Panc1 (cell line): ENCODE data around the gene TBC1D17. TPM values are rescaled to one million over a fixed set of nuclear protein-coding genes. Genes with fewer than 3 reads are reported as not detected.

Experiments
- ATAC-seq: fragments of 200-7000 bp; cut with Tn5 transposase; 2 replicates; pipeline ENCODE4 v1.9.1; 2020; ENCODE audit warnings: mild to moderate bottlenecking, moderate library complexity
- BruUV-seq: library from RNA; stranded (reverse); fragments of 400-500 nt; replicated peaks from 2 replicates; lab custom pipeline; 2021; lab: Mats Ljungman, UMichigan
- CTCF ChIA-PET: fragments of 300-600 bp; sonication (Branson Sonifier 250); formaldehyde crosslinking; loops from one replicate; lab custom pipeline; 2022; ENCODE audit warnings: antibody characterized with exemption; lab: Charles Lee
- POLR2A ChIA-PET: fragments of 300-600 bp; sonication (Branson Sonifier 250); formaldehyde crosslinking; loops from one replicate; lab custom pipeline; 2022; ENCODE audit warnings: antibody characterized with exemption; lab: Charles Lee
- DNase-seq: peaks from one replicate; pipeline ENCODE4 v3.0.0-alpha.2; 2010; ENCODE audit warnings: low read depth, low spot score
- H3K27ac ChIP-seq: 2 replicates; pipeline ENCODE4 v1.5.1; 2011; ENCODE audit warnings: mild to moderate bottlenecking, low read length, inconsistent platforms
- H3K27me3 ChIP-seq: fragments of 200-500 bp; sonication (Bioruptor generic); 2 replicates; pipeline ENCODE4 v1.6.0; 2014; ENCODE audit warnings: low read length, inconsistent platforms; ENCODE audit not compliant: control insufficient read depth, insufficient read depth
- H3K36me3 ChIP-seq: fragments of 200-500 bp; sonication (Bioruptor generic); 2 replicates; pipeline ENCODE4 v1.5.1; 2014; ENCODE audit warnings: inconsistent platforms, mild to moderate bottlenecking, low read length, moderate library complexity; ENCODE audit not compliant: control insufficient read depth, insufficient read depth
- H3K4me1 ChIP-seq: 2 replicates; pipeline ENCODE4 v1.5.1; 2011; ENCODE audit warnings: inconsistent platforms, mild to moderate bottlenecking, low read length, moderate library complexity; ENCODE audit not compliant: control insufficient read depth, insufficient read depth
- H3K4me3 ChIP-seq, 2 experiments: 2 replicates each; pipeline ENCODE4 v1.5.1; 2011 to 2012; ENCODE audit warnings: low read depth in 2 of 2, low read length in 2 of 2, mild to moderate bottlenecking in 2 of 2, inconsistent platforms in 1 of 2, moderate library complexity in 1 of 2
- H3K9me3 ChIP-seq: fragments of 200-500 bp; sonication (Bioruptor generic); 2 replicates; pipeline ENCODE4 v1.5.1; 2014; ENCODE audit warnings: low read depth, mild to moderate bottlenecking, inconsistent platforms, low read length, moderate library complexity; ENCODE audit not compliant: control insufficient read depth, insufficient read depth
- POLR2AphosphoS5 ChIP-seq: IDR thresholded peaks from 2 replicates; pipeline ENCODE4 v1.6.1; 2012; ENCODE audit warnings: mild to moderate bottlenecking, low read depth, low read length, moderate library complexity
- SIN3A ChIP-seq: IDR thresholded peaks from 2 replicates; pipeline ENCODE4 v1.6.1; 2012; ENCODE audit warnings: low read depth, mild to moderate bottlenecking, low read length, moderate library complexity, borderline replicate concordance; ENCODE audit not compliant: insufficient read depth
- TCF7L2 ChIP-seq: IDR thresholded peaks from 2 replicates; pipeline ENCODE4 v1.6.1; 2011; ENCODE audit warnings: mild to moderate bottlenecking, low read depth, low read length, inconsistent platforms
- in situ Hi-C: cut with HindIII; loops from 2 replicates; pipeline ENCODE4 v1.10.0; 2016; ENCODE audit warnings: low sequenced_read_pairs, low pct_unique_long_range_greater_than_20kb
- intact Hi-C: fragments of 100-400 bp; cut with micrococcal nuclease; formaldehyde crosslinking; loops from one replicate; pipeline ENCODE4 v1.10.0; 2022; ENCODE audit not compliant: unreplicated experiment
- total RNA-seq: library from RNA; stranded (reverse); gene quantifications from one replicate; pipeline ENCODE4 v1.2.1, GENCODE V29; 2021; ENCODE audit not compliant: unreplicated experiment
- TF ChIP-seq, protein P1 (sequence below): fragments of 450-650 bp; IDR thresholded peaks from 2 replicates; pipeline ENCODE4 v1.5.1; 2017; ENCODE audit warnings: mild to moderate bottlenecking
- TF ChIP-seq, protein P2 (sequence below), 2 experiments: IDR thresholded peaks; 2 replicates each; pipeline ENCODE4 v1.6.1; 2011 to 2012; ENCODE audit warnings: low read depth in 2 of 2, control low read depth in 1 of 2, low read length in 1 of 2, mild to moderate bottlenecking in 1 of 2, moderate library complexity in 1 of 2; ENCODE audit not compliant: insufficient read depth in 1 of 2

Gene TBC1D17
- total RNA-seq, 1 experiment from 2014 or later: 43.2 TPM

DNA sequence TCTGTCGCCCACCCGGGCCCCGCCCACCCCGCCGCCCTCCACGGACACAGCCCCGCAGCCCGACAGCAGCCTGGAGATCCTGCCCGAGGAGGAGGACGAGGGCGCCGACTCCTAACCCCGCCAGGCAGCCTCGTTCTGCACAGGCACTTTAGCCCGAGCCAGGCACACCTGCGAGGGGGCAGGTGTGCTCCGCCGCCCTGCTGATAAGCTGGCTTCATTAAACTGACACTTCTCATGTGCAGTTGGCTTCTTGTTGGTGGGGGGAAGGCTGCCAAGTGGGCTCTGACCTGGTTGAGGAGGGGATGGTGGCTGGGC, 11.0 kb downstream of the TBC1D17 start:
- BruUV-seq: no TSS peak
- Histone ChIP-seq H3K27me3 (no peaks in the 10 kb centered on the region), H3K9me3 (no peaks in the 10 kb centered on the region), H3K27ac (no peak overlapping the region), H3K4me1 (no peaks in the 10 kb centered on the region), H3K4me3 (no peak overlapping the region), H3K36me3 (no peaks in the 10 kb centered on the region)
- in situ Hi-C loops: no loop called here
- ChIA-PET CTCF (no interaction called here), POLR2A (interaction anchor here (0.6 kb wide), 1 partner anchor 9 kb away, joined by 4 read pairs; no protein-coding TSS in a partner anchor)
- DNase-seq: no peak
- TF ChIP-seq, protein P1, sequence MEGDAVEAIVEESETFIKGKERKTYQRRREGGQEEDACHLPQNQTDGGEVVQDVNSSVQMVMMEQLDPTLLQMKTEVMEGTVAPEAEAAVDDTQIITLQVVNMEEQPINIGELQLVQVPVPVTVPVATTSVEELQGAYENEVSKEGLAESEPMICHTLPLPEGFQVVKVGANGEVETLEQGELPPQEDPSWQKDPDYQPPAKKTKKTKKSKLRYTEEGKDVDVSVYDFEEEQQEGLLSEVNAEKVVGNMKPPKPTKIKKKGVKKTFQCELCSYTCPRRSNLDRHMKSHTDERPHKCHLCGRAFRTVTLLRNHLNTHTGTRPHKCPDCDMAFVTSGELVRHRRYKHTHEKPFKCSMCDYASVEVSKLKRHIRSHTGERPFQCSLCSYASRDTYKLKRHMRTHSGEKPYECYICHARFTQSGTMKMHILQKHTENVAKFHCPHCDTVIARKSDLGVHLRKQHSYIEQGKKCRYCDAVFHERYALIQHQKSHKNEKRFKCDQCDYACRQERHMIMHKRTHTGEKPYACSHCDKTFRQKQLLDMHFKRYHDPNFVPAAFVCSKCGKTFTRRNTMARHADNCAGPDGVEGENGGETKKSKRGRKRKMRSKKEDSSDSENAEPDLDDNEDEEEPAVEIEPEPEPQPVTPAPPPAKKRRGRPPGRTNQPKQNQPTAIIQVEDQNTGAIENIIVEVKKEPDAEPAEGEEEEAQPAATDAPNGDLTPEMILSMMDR: no peak
- TF ChIP-seq POLR2AphosphoS5 (no peak), TCF7L2 (no peak), SIN3A (no peak)
- TF ChIP-seq, protein P2, sequence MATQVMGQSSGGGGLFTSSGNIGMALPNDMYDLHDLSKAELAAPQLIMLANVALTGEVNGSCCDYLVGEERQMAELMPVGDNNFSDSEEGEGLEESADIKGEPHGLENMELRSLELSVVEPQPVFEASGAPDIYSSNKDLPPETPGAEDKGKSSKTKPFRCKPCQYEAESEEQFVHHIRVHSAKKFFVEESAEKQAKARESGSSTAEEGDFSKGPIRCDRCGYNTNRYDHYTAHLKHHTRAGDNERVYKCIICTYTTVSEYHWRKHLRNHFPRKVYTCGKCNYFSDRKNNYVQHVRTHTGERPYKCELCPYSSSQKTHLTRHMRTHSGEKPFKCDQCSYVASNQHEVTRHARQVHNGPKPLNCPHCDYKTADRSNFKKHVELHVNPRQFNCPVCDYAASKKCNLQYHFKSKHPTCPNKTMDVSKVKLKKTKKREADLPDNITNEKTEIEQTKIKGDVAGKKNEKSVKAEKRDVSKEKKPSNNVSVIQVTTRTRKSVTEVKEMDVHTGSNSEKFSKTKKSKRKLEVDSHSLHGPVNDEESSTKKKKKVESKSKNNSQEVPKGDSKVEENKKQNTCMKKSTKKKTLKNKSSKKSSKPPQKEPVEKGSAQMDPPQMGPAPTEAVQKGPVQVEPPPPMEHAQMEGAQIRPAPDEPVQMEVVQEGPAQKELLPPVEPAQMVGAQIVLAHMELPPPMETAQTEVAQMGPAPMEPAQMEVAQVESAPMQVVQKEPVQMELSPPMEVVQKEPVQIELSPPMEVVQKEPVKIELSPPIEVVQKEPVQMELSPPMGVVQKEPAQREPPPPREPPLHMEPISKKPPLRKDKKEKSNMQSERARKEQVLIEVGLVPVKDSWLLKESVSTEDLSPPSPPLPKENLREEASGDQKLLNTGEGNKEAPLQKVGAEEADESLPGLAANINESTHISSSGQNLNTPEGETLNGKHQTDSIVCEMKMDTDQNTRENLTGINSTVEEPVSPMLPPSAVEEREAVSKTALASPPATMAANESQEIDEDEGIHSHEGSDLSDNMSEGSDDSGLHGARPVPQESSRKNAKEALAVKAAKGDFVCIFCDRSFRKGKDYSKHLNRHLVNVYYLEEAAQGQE (IDR thresholded peaks at IDR 0.05; ENCODE audit: insufficient read depth in 1 of 2, low read depth in 2 of 2, low read length in 1 of 2): no peak
- ATAC-seq: no peak
- intact Hi-C loops: no loop called here

DNA sequence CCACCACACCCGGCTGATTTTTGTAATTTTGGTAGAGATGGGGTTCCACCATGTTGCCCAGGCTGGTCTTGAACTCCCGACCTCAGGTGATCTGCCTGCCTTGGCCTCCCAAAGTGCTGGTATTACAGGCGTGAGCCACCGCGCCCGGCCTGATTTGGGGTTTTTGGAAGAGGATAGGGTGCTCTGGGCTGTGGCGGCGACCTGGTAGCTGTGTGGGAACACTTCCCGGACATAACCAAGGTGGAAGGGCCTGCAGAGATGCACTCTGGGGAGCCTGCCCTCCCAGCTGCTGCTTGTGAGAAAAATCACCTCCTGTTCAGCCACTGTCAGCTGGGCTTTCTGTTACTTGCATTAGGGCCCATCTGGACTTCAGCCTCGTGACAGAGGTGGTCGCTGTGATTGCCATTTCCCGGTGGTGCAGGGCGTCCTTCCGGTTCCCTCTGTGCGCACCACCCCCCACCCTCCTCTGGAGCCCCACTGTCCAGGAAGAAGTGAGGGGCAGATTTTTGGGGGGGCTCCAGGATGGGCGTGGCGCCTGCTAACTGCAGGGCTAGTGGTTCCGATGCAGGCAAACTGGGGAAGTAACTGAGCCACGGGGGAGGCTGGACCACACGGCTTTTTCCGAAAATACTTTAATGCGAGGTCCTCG, 11.7 kb downstream of the TBC1D17 start:
- H3K4me1 ChIP-seq: no peaks in the 10 kb centered on the region
- CTCF ChIA-PET: no interaction called here
- no TSS peak for BruUV-seq
- no peak for TF ChIP-seq TCF7L2
- no peak overlapping the region for H3K4me3 ChIP-seq
- no peaks in the 10 kb centered on the region for H3K36me3 ChIP-seq
- DNase-seq (no peak), ATAC-seq (no peak)
- no peaks in the 10 kb centered on the region for H3K27me3 ChIP-seq
- no peak overlapping the region for H3K27ac ChIP-seq
- no peaks in the 10 kb centered on the region for H3K9me3 ChIP-seq
- intact Hi-C loops (no loop called here), in situ Hi-C loops (no loop called here)
- POLR2A ChIA-PET: no interaction called here

DNA sequence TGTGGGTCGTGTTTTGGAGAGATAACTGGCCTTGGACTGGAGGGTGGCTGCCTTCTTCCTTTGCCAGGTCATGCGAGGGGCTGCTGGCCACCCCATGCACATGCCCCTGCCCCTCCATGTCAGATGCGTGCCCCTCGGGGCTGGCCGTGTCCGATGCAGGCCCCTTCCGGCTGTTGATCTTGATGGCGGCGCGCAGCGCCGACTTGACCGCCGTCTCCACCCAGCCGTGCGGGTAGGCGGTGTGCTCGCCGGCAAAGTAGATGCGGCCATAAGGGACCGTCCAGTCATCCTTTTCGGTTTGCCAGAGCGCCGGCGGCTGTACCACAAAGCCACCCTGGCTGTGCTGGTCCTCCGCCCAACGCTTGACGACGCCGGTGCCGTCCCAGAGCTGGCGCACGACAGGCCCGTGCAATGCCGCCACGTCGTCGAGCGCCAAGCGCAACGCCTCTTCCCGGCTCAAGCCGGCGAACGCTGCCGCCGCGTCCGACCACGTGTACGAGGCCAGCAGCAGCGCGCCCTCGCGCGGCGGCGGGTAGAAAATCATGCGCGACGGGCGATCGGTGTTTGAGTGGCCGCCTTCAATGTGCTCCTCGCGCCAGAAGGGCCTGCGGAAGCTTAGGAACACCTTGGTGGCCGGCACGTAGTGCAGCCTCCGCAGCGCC, 12.3 kb downstream of the TBC1D17 start:
- no peak overlapping the region for H3K27ac ChIP-seq
- TF ChIP-seq, protein P2 (IDR thresholded peaks at IDR 0.05; ENCODE audit: insufficient read depth in 1 of 2, low read depth in 2 of 2, low read length in 1 of 2): no peak
- TF ChIP-seq TCF7L2 (no peak), SIN3A (no peak), POLR2AphosphoS5 (no peak)
- TF ChIP-seq, protein P1: no peak
- POLR2A ChIA-PET: no interaction called here
- ATAC-seq: no peak
- CTCF ChIA-PET: no interaction called here
- BruUV-seq: no TSS peak
- H3K27me3 ChIP-seq: no peaks in the 10 kb centered on the region
- H3K4me3 ChIP-seq: no peak overlapping the region
- in situ Hi-C loops: no loop called here
- no peak for DNase-seq
- intact Hi-C loops: no loop called here
- H3K9me3 ChIP-seq: no peaks in the 10 kb centered on the region
- no peaks in the 10 kb centered on the region for H3K4me1 ChIP-seq
- H3K36me3 ChIP-seq: no peaks in the 10 kb centered on the region
